NCI-H774 (cell line): Measurements from ENCODE around the gene GAS7.
"Not testable (repeated sequence)": the region's sequence is repeated elsewhere in the genome, so short reads cannot be mapped to it uniquely, and the experiment has no call there.

Source experiments
- DNase-seq: peaks from one replicate; lab custom pipeline; 2025; lab: John Stamatoyannopoulos, UW

The GAS7 gene

GRCh38 chr17:10109146-10109545 lies 89.3 kb downstream of the GAS7 start:
- no peak for DNase-seq

- no peak for DNase-seq
Measured at GRCh38 chr17:10107316-10108165, 90.9 kb downstream of the GAS7 start.

GRCh38 chr17:10106067-10106466 lies 92.3 kb downstream of the GAS7 start:
- DNase-seq, result no peak

DNA sequence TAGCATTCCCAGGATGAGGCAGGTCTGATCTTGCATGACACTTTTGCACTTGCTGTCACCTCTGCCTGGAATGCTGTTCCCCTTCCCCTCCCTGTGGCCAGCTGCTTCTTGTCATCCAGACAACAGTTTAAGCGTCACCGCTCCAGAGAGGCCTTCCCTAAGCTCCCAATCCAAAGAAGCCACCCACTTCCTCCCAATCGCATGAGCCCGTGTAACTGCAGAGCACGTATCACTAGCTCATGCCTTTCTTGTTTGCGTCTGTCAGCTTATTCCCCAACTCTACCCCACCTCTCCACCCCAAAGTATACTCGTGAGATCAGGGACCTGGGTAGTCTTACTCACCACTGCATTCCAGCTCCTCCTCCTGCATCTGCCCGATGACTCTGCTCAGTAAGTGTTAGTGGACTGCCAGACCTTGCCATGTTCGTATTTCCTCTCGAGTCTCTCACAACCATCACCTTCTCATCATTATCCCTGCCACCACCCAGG lies 92.8 kb downstream of the GAS7 start:
- no peak for DNase-seq

- no peak for DNase-seq
Measured at GRCh38 chr17:10103712-10104111, 94.7 kb downstream of the GAS7 start.

DNA sequence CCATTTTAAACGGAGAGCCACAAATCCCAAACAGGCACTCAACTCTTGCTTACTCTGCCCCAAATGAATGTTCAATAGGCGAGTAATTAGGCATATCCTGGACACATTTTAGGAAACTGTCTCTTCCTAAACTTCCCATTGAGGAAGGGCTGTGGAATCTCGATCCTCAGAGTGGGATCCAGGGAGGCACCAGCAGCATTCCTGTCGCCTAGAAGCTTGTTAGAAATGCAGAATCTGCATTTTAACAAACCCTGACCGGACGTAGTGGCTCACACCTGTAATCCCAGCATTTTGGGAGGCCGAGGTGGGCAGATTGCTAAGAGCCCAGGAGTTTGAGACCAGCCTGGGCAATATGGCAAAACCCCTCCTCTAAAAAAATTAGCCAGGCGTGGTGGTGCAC lies 95.6 kb downstream of the GAS7 start:
- no peak for DNase-seq

DNA sequence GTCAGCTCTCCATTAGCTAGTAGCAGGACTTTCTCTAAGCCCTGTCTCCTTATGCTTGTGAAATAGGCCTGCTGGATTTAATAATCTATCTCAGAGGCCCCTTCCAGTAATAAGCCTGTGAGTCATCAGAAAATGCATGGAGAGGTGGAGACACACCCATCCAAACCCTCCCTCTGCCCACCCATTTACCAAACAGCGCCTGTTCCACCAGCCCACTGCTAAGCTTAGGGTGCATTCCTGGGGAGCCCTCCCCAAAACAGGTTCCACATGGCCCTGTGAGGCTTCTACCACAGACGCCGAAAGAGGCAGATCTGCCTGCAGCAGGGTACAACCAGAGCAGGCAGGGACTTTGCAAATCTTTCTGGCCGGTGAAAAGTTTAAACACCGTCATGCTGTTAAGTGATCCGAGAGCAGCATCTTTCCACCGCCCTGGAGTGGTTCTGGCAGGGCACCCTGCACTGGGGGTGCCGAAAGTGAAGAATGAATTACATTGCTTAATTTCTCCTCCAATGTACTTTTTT lies 99.3 kb downstream of the GAS7 start:
- DNase-seq, result no peak

- no peak for DNase-seq
Measured at GRCh38 chr17:10096596-10096995, 101.8 kb downstream of the GAS7 start.

- not testable (repeated sequence) for DNase-seq
Measured at GRCh38 chr17:10095295-10095694, 103.1 kb downstream of the GAS7 start.

DNA sequence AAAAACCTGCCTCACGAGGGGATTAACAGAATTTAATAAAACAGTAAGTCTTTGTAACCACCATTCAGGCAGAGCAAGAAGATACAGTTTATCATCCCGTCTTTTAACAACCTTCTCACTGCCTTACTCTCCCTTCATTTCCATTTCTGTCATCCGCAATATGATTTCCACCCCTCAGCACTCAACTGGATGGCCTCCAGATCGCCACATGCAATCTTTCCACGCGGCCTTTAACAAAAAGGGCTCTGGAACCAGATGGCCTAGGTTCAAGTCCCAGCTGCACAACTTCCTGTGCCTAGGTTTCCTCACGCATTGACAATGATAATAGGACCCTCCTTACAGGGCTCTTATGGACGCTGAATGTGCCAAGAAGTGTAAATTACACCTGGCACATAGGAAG lies 103.6 kb downstream of the GAS7 start:
- no peak for DNase-seq

GRCh38 chr17:10092595-10092994 lies 105.8 kb downstream of the GAS7 start:
- no peak for DNase-seq

GRCh38 chr17:10091046-10091445 lies 107.4 kb downstream of the GAS7 start:
- DNase-seq, result no peak

DNA sequence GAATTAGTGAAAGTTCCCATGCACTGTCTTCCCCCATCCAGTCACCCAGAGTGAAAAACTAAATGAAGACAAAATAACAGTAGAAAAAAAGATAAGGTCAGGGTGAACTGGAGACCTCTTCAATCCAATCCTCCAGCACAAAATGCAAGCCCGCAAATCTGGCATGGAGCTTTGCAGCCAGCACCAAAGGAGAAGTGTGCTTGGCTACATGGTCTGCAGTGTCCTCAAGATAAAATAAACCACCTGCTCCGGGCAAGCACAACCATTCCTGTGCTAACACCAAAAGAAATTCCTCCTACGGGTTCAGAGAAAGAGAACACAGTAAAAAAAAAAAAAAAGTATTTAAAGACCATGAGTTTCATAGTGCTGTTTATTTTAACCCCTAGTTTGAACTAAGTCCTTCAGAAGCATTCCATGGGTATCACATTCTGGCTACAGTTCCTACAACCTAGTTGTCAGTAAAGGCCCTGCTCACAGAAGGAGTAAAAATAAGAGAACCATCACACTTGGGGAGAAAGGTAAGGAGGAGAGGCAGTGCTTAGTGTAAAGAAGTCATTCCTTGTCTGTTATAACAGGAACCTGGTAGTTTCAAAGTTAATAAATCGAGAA lies 109.1 kb downstream of the GAS7 start:
- no peak for DNase-seq

DNA sequence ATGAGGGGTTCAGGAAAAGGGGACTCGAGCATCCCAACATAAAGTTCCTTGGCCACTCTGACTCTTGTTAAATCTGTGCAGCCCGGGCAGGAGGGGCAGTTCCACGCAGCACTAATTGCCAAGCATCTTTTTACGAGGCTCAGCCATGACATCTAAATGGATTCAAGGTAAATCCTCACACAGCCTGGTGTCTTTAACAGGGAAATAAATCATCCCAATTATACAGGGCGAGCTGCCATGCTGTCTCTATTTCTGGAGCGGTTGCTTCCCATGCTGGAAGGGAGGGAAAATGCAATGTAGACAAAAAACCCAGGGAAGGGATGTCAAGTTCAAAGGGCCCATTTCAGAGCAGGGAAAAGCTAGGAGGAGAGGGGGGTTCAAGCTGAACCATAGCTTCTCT lies 110.0 kb downstream of the GAS7 start:
- DNase-seq, result no peak

DNA sequence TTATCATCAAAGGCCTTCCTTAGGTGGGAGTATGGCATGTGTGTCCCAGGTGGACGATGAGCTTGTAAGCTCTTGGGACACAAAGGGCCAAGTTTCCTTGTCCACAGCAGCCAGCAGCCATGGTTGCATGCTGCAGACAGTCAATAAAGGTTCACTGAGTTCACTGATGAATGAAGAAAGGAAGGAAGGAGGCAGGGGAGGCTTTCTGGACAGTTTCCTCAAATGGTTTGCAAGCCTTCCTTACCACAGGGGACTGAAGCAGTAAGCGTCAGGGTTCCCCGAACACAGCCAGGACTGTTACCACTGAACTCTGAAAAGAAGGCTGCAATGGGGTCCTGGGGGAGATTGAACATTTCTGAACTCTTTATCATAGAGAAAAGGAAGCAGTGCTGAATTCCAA lies 111.1 kb downstream of the GAS7 start:
- no peak for DNase-seq

DNA sequence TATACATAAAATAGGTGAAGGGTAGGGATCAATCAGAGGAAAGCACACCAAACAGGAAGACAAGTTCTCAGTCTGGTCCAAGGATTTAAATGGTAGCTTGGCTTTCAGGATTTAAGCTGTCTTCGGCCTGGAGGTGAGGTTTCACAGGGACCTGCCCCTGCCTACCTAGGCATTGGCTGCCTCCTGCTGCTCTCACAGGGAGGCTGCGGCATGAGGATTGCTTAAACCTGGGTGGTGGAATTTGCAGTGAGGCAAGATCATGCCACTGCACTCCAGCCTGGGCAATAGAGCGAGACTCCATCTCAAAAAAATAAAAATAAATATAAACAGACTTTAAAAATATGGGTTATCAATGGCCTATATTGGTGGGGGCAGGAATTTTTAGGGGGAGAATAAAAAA lies 114.5 kb downstream of the GAS7 start:
- no peak for DNase-seq

GRCh38 chr17:10082795-10083194 lies 115.6 kb downstream of the GAS7 start:
- DNase-seq, result no peak

DNA sequence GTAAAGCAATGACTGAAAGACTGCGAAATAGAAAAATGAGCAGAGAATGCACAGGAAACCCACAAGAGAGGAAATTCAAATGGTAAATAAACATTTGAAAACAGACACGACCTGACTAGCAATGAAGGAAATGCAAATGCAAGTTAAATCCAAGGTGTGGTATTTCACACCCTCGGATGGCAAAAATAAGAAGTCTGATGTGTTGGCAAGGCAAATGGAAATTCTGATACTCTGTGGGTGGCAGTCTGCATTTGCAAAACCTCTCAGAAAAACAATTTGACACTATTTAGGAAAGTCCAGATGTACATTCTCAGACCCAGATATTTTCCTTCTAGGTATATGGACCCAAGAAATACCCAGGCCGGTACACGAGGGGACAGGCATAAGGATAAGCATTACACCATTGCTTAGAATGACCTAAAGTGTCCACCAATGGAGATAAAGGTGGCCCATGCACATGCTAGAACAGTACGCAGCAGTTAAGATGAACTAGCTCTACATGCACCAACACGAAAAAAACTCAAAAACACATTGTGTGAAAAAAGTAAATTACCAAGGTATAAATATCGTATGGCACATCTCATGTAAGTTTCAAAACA lies 116.7 kb downstream of the GAS7 start:
- no peak for DNase-seq

GRCh38 chr17:10077561-10078299 lies 120.7 kb downstream of the GAS7 start:
- no peak for DNase-seq

DNA sequence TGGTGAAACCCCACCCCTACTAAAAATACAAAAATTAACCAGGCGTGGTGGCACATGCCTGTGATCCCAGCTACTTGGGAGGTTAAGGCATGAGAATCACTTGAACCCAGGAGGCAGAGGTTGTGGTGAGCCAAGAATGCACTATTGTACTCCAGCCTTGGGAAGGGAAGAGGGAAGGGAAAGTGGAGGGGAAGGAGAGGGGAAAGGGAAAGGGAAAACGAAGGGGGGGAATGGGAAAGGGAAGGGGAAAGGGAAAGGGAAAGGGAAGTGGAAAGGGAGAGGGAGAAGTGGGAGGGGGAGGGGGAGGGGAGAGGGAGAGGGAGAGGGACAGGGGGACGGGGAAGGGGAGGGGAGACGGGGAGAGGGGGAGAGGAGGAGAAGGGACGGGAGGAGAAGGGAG lies 122.5 kb downstream of the GAS7 start:
- no peak for DNase-seq

- no peak for DNase-seq
Measured at GRCh38 chr17:10073941-10074340, 124.5 kb downstream of the GAS7 start.
